CD8-positive, alpha-beta memory T cell (primary cell): Measurements from ENCODE around the gene SYNJ1. TPM values are rescaled to one million over a fixed set of nuclear protein-coding genes. Genes with fewer than 3 reads are reported as not detected.
"Not testable (repeated sequence)": the region's sequence is repeated elsewhere in the genome, so short reads cannot be mapped to it uniquely, and the experiment has no call there.

Experiments used
- CTCF ChIA-PET: fragments of 350-600 bp; sonication (Branson Sonifier 250); formaldehyde crosslinking; loops from one replicate; lab custom pipeline; 2021; ENCODE audit warnings: antibody characterized with exemption; lab: Charles Lee
- POLR2A ChIA-PET: fragments of 350-600 bp; sonication (Branson Sonifier 250); formaldehyde crosslinking; loops from one replicate; lab custom pipeline; 2021; ENCODE audit warnings: antibody characterized with exemption; lab: Charles Lee
- DNase-seq, 5 donors: peaks; one replicate each; pipeline versions ENCODE4 v3.0.0 to v3.0.0-alpha.2; 2020 to 2022; ENCODE audit warnings: mixed read lengths in 1 of 5
- H3K27ac ChIP-seq: one replicate; pipeline ENCODE4 v1.7.0; 2013; ENCODE audit warnings: low read depth, mild to moderate bottlenecking, low read length, moderate library complexity
- H3K27me3 ChIP-seq: 2 replicates; pipeline ENCODE4 v1.7.0; 2013; ENCODE audit warnings: low read length, mild to moderate bottlenecking; ENCODE audit not compliant: insufficient read depth, poor library complexity, severe bottlenecking
- H3K36me3 ChIP-seq: 2 replicates; pipeline ENCODE4 v1.7.0; 2013; ENCODE audit warnings: mild to moderate bottlenecking, low read length, moderate library complexity; ENCODE audit not compliant: insufficient read depth
- H3K4me1 ChIP-seq: 2 replicates; pipeline ENCODE4 v1.7.0; 2013; ENCODE audit warnings: mild to moderate bottlenecking, low read length, moderate library complexity; ENCODE audit not compliant: insufficient read depth
- H3K4me3 ChIP-seq: 2 replicates; pipeline ENCODE4 v1.7.0; 2013; ENCODE audit warnings: mild to moderate bottlenecking, low read length
- H3K9me3 ChIP-seq: 2 replicates; pipeline ENCODE4 v1.7.0; 2013; ENCODE audit warnings: mild to moderate bottlenecking, low read length
- H3K27ac Mint-ChIP-seq, 8 donors: one replicate each; pipeline ENCODE4 v1.8.0; 2020 to 2021; ENCODE audit warnings: mixed read lengths in 8 of 8, mild to moderate bottlenecking in 6 of 8, inconsistent platforms in 3 of 8, moderate library complexity in 3 of 8
- H3K27me3 Mint-ChIP-seq, 2 donors: one replicate each; pipeline ENCODE4 v1.8.0; 2020 to 2021; ENCODE audit warnings: mixed read lengths in 2 of 2, mild to moderate bottlenecking in 1 of 2, moderate library complexity in 1 of 2
- H3K36me3 Mint-ChIP-seq, 3 donors: one replicate each; pipeline ENCODE4 v1.8.0; 2020 to 2021; ENCODE audit warnings: mixed read lengths in 3 of 3, inconsistent platforms in 1 of 3, mild to moderate bottlenecking in 1 of 3
- H3K4me1 Mint-ChIP-seq, 3 donors: one replicate each; pipeline ENCODE4 v1.8.0; 2020 to 2021; ENCODE audit warnings: mixed read lengths in 3 of 3, inconsistent platforms in 1 of 3, mild to moderate bottlenecking in 1 of 3
- H3K4me3 Mint-ChIP-seq, 7 donors: one replicate each; pipeline ENCODE4 v1.8.0; 2020 to 2021; ENCODE audit warnings: mixed read lengths in 7 of 7, mild to moderate bottlenecking in 6 of 7, moderate library complexity in 4 of 7, inconsistent platforms in 2 of 7
- H3K9me3 Mint-ChIP-seq, 5 donors: one replicate each; pipeline ENCODE4 v1.8.0; 2020 to 2022; ENCODE audit warnings: mixed read lengths in 5 of 5, mild to moderate bottlenecking in 3 of 5, moderate library complexity in 2 of 5, inconsistent platforms in 1 of 5
- polyA plus RNA-seq: library from polyadenylated mRNA; unstranded; fragments of 300-500 nt; fragmentation: Illumina TruSeq; gene quantifications from one replicate; pipeline ENCODE4 v1.2.3, GENCODE V29; 2021
- total RNA-seq, 2 experiments: library from RNA; stranded (reverse); gene quantifications; one replicate each; pipeline ENCODE4 v1.2.3, GENCODE V29; 2021

SYNJ1 gene
- total and polyA plus RNA-seq, 3 experiments from 2014 or later, result 3.4 to 14.4 (median 11.4) TPM

DNA sequence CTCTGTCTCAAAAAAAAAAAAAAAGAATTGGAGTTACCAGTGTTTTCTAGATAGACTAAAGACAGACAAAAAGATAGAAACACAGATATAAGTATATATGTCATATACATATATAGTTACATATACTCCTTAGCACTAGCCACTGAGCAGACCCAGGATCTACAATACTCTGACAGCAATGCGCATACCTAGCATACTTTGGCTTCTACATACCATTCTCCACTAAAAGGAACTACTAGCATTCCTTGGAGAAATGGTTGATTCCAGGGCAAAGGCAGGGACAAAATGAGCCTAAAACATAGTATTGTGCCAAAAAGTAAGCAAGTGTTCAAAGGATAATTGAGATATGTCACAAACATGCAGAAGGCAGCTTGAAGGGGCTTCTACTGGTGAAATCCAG, 22.7 kb downstream of the SYNJ1 start:
- no peaks in the 10 kb centered on the region for H3K36me3 ChIP-seq
- Mint-ChIP-seq H3K27me3 (no peaks in the 10 kb centered on the region), H3K27ac (no peak overlapping the region), H3K4me3 (no peak overlapping the region), H3K4me1 (peaks cover 28 to 46% (median 39%) of the 10 kb centered on the region in 3 donors), H3K36me3 (peaks cover 0 to 31% (median 8%) of the 10 kb centered on the region in 3 donors), H3K9me3 (no peaks in the 10 kb centered on the region)
- no peaks in the 10 kb centered on the region for H3K4me1 ChIP-seq
- DNase-seq, result no peak
- no peak overlapping the region for H3K27ac ChIP-seq
- no peaks in the 10 kb centered on the region for H3K9me3 ChIP-seq
- H3K4me3 ChIP-seq, result no peak overlapping the region
- no peaks in the 10 kb centered on the region for H3K27me3 ChIP-seq
- POLR2A ChIA-PET, result no interaction called here
- CTCF ChIA-PET, result no interaction called here

GRCh38 chr21:32702702-32703101, 25.1 kb downstream of the SYNJ1 start:
- peaks cover 14% of the 10 kb centered on the region for H3K36me3 ChIP-seq
- H3K4me1 ChIP-seq, result no peaks in the 10 kb centered on the region
- ChIA-PET CTCF (no interaction called here), POLR2A (no interaction called here)
- no peaks in the 10 kb centered on the region for H3K27me3 Mint-ChIP-seq
- no peaks in the 10 kb centered on the region for H3K9me3 ChIP-seq
- no peak overlapping the region for H3K4me3 ChIP-seq
- H3K4me3 Mint-ChIP-seq, result no peak overlapping the region
- H3K36me3 Mint-ChIP-seq, result peaks cover 0 to 46% (median 14%) of the 10 kb centered on the region in 3 donors
- no peaks in the 10 kb centered on the region for H3K9me3 Mint-ChIP-seq
- no peak for DNase-seq
- H3K27ac Mint-ChIP-seq, result peak overlapping the region in 5 of 8 donors; percentile 9 to 66 (median 55)
- no peak overlapping the region for H3K27ac ChIP-seq
- H3K27me3 ChIP-seq, result no peaks in the 10 kb centered on the region
- H3K4me1 Mint-ChIP-seq, result peaks cover 25 to 38% (median 32%) of the 10 kb centered on the region in 3 donors

DNA sequence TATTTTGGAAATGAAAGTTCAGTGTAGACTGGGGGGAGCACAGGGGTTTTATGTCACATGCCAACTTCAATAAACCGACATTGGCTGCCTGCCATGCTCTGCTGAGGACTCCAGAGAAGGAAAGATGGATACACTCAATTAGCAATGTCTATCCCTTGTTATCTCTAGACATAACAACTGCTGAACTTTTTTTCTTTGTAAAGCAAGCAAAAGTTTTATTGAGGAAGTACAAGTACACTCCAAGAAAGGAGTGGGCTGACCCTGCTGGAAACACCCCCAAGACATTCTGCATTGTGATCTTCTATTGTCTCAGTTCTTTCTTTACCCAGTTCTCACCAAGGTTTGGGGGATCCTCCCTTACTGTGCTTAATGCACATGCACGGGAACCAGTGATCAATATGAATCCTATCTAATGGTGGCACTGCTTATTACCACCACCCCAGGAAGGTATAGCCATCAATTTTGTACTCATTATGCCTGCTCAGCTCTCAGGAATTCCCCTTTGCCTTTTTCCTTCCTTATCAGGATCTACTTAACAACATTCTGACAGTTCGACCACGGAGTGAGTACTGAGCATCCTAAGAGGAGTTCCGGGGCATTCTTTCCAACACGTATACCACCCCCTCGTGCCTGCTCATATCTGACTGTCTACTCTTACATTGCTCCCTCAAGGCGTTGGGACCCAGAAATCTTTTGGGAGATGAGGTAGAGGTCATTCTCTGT, 28.7 kb downstream of the SYNJ1 start:
- Mint-ChIP-seq H3K36me3 (peaks cover 0 to 50% (median 9%) of the 10 kb centered on the region in 3 donors), H3K4me1 (peaks cover 10 to 19% (median 16%) of the 10 kb centered on the region in 3 donors), H3K9me3 (no peaks in the 10 kb centered on the region), H3K27me3 (no peaks in the 10 kb centered on the region), H3K27ac (no peak overlapping the region), H3K4me3 (no peak overlapping the region)
- Histone ChIP-seq H3K27me3 (no peaks in the 10 kb centered on the region), H3K9me3 (no peaks in the 10 kb centered on the region), H3K4me1 (no peaks in the 10 kb centered on the region), H3K27ac (no peak overlapping the region), H3K4me3 (no peak overlapping the region), H3K36me3 (peaks cover 14% of the 10 kb centered on the region)
- CTCF ChIA-PET, result no interaction called here
- no peak for DNase-seq
- POLR2A ChIA-PET, result no interaction called here

GRCh38 chr21:32698286-32698685, 29.5 kb downstream of the SYNJ1 start:
- H3K36me3 Mint-ChIP-seq, result peaks cover 0 to 54% (median 9%) of the 10 kb centered on the region in 3 donors
- POLR2A ChIA-PET, result no interaction called here
- no peak overlapping the region for H3K27ac ChIP-seq
- H3K9me3 ChIP-seq, result no peaks in the 10 kb centered on the region
- no peak overlapping the region for H3K4me3 Mint-ChIP-seq
- no peak for DNase-seq
- CTCF ChIA-PET, result no interaction called here
- peak overlapping the region in 1 of 8 donors; percentile 60 for H3K27ac Mint-ChIP-seq
- no peaks in the 10 kb centered on the region for H3K4me1 ChIP-seq
- H3K4me1 Mint-ChIP-seq, result peaks cover 7 to 15% (median 9%) of the 10 kb centered on the region in 3 donors
- no peak overlapping the region for H3K4me3 ChIP-seq
- no peaks in the 10 kb centered on the region for H3K9me3 Mint-ChIP-seq
- H3K27me3 Mint-ChIP-seq, result no peaks in the 10 kb centered on the region
- no peaks in the 10 kb centered on the region for H3K27me3 ChIP-seq
- peaks cover 14% of the 10 kb centered on the region for H3K36me3 ChIP-seq

DNA sequence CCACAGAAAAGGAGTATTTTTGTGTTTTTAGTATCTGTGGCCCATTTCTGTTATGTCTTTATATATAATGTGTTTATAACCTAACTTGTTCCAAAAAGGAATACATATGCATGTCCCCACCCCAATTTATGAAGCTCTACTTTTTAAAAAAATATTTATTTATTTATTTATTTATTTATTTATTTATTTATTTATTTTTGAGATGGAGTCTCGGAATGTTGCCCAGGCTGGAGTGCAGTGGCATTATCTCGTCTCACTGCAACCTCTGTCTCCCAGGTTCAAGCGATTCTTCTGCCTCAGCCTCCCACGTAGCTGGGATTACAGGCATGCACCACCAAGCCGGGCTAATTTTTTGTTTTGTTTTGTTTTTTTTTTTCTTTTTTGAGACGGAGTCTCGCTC, 32.3 kb downstream of the SYNJ1 start:
- CTCF ChIA-PET, POLR2A ChIA-PET, H3K27ac ChIP-seq, H3K27me3 ChIP-seq, H3K4me1 Mint-ChIP-seq, H3K4me1 ChIP-seq, H3K4me3 ChIP-seq, H3K27ac Mint-ChIP-seq, DNase-seq, H3K9me3 ChIP-seq, H3K4me3 Mint-ChIP-seq, H3K27me3 Mint-ChIP-seq, H3K9me3 Mint-ChIP-seq: not testable (repeated sequence)
- peaks cover 4 to 64% (median 9%) of the 10 kb centered on the region in 3 donors for H3K36me3 Mint-ChIP-seq
- H3K36me3 ChIP-seq, result peaks cover 14% of the 10 kb centered on the region

GRCh38 chr21:32693581-32693980, 34.2 kb downstream of the SYNJ1 start:
- Histone ChIP-seq H3K27me3 (no peaks in the 10 kb centered on the region), H3K4me1 (no peaks in the 10 kb centered on the region), H3K27ac (no peak overlapping the region), H3K9me3 (no peaks in the 10 kb centered on the region), H3K4me3 (no peak overlapping the region), H3K36me3 (peaks cover 3% of the 10 kb centered on the region)
- Mint-ChIP-seq H3K27ac (no peak overlapping the region), H3K4me1 (no peaks in the 10 kb centered on the region), H3K36me3 (peaks cover 4 to 63% (median 4%) of the 10 kb centered on the region in 3 donors), H3K27me3 (no peaks in the 10 kb centered on the region), H3K9me3 (no peaks in the 10 kb centered on the region), H3K4me3 (no peak overlapping the region)
- no peak for DNase-seq
- POLR2A ChIA-PET, result no interaction called here
- CTCF ChIA-PET, result no interaction called here

DNA sequence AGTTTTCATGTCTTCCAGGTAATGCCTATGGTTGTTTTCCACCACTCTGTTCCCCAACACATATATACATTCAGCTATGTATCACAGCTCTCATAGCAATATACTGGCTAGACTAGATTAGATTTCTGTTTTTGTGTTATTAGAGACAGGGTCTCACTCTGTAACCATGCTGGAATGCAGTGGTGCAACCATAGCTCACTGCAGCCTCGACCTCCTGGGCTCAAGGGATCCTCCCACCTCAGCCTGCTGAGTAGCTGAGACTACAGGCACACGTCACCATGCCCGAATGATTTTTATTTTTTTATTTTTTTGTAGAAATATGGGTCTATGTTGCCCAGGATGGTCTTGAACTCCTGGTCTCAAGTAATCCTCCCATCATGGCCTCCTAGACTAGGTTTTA, 37.7 kb downstream of the SYNJ1 start:
- no peaks in the 10 kb centered on the region for H3K9me3 Mint-ChIP-seq
- peaks cover 4 to 69% (median 8%) of the 10 kb centered on the region in 3 donors for H3K36me3 Mint-ChIP-seq
- no peaks in the 10 kb centered on the region for H3K27me3 Mint-ChIP-seq
- DNase-seq, result no peak
- H3K27ac Mint-ChIP-seq, result no peak overlapping the region
- Histone ChIP-seq H3K36me3 (peaks cover 11% of the 10 kb centered on the region), H3K9me3 (no peaks in the 10 kb centered on the region), H3K27me3 (no peaks in the 10 kb centered on the region), H3K27ac (no peak overlapping the region), H3K4me3 (no peak overlapping the region), H3K4me1 (no peaks in the 10 kb centered on the region)
- H3K4me3 Mint-ChIP-seq, result no peak overlapping the region
- H3K4me1 Mint-ChIP-seq, result no peaks in the 10 kb centered on the region
- POLR2A ChIA-PET, result no interaction called here
- CTCF ChIA-PET, result no interaction called here

DNA sequence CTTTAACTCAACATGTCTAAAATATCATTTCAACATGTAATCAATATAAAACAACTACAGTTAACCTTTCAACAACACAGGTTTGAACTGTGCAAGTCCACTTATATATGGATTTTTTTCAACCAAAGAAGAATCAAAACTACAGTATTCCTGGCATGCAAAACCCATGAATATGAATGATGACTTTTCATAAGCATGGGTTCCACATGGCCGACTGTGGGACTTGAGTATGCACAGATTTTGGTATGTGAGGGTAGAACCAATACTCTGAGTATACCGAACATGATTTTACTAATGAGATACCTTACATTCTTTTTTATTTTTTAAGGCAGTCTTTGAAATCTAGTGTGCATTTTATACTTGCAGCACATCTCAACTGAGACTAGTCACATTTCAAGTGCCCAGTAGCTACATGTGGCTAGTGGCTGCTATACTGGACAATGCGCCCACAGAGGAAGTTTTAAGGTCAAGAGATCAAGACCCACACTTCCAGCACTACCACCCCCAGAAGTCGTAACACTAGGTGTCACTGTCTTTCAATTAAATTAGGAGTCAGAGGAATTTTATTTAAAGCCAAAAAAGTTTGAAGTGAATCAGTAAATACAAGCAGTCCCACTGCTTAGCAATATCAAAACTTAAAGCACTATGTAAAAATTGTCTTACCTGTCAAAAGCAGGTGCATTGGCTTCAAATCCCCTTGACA, 40.0 kb downstream of the SYNJ1 start:
- no peaks in the 10 kb centered on the region for H3K27me3 ChIP-seq
- Mint-ChIP-seq H3K27me3 (no peaks in the 10 kb centered on the region), H3K27ac (no peak overlapping the region), H3K9me3 (no peaks in the 10 kb centered on the region), H3K36me3 (peaks cover 4 to 67% (median 14%) of the 10 kb centered on the region in 3 donors), H3K4me3 (no peak overlapping the region), H3K4me1 (no peaks in the 10 kb centered on the region)
- H3K36me3 ChIP-seq, result peaks cover 11% of the 10 kb centered on the region
- no peak overlapping the region for H3K4me3 ChIP-seq
- ChIA-PET CTCF (no interaction called here), POLR2A (no interaction called here)
- no peak for DNase-seq
- no peaks in the 10 kb centered on the region for H3K9me3 ChIP-seq
- no peak overlapping the region for H3K27ac ChIP-seq
- H3K4me1 ChIP-seq, result no peaks in the 10 kb centered on the region
